Measurements from ENCODE around the gene SIK2. TPM values are rescaled to one million over a fixed set of nuclear protein-coding genes. Genes with fewer than 3 reads are reported as not detected.
A peak's percentile ranks its signal among the peaks of the same experiment; 100 is the strongest.

Gene SIK2
- total RNA-seq, 1 donor from 2014 or later, result 16.3 TPM

DNA sequence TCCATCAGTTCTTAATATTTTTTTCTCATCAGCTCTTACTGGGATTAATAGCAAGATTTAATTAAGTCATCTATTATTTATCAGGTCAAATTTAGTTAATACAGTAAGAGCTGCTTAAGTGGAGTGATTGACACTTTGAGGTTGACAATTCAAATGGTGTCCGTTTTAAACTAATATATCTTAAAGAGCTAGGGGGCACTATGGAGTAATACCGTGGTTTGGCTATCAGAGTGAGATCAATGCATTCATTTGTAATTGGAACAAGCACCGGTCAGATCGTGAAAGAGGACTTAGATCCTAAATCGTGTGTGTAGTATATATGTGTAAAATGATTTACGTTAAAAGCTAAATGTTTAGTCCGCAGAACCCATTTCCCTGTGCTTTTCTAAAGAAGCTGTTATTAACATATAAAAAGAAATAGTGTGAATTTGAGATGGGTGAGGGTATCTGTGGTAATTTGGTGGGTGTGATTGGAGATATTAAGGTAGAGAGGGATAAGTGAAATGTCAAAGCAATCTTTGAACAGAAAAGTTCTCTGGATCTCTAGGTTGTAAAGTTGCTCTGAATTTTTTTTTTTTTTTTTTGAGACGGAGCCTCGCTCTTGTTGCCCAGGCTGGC is 2.3 kb downstream of the SIK2 start:
- Mint-ChIP-seq H3K27me3 (ENCODE audit: insufficient read depth, low read depth) (no peaks in the 10 kb centered on the region), H3K36me3 (no peaks in the 10 kb centered on the region), H3K9me3 (no peaks in the 10 kb centered on the region), H3K4me1 (peaks cover 27% of the 10 kb centered on the region), H3K4me3 (peak overlapping the region; percentile 97), H3K27ac (no peak overlapping the region)
- H3F3A ChIP-seq (ENCODE audit: low read depth), result peaks cover 14% of the 10 kb centered on the region
- peaks cover 21% of the 10 kb centered on the region for H3K27me3 ChIP-seq
- H3K9ac ChIP-seq, result no peak overlapping the region
- peaks cover 12% of the 10 kb centered on the region for H3K4me1 ChIP-seq
- H3K9me3 ChIP-seq (ENCODE audit: low read depth), result no peaks in the 10 kb centered on the region
- peak overlapping the region; percentile 86 for H3K4me2 ChIP-seq
- H2AFZ ChIP-seq (replicated peaks), result no peak overlapping the region
- peaks cover 67% of the 10 kb centered on the region for H3K79me2 ChIP-seq (ENCODE audit: low read depth)
- H3K36me3 ChIP-seq, result no peaks in the 10 kb centered on the region
- H3K27ac ChIP-seq, result no peak overlapping the region
- H4K20me1 ChIP-seq (ENCODE audit: low read depth), result peaks cover 30% of the 10 kb centered on the region
- TF ChIP-seq CTCF (IDR thresholded peaks at IDR 0.05) (peak; percentile 78), EZH2 (IDR thresholded peaks at IDR 0.05) (no peak), EZH2phosphoT487 (IDR thresholded peaks at IDR 0.05) (no peak)
- DNase-seq (ENCODE audit: low spot score), result peak; percentile 79
- H3K4me3 ChIP-seq, result peak overlapping the region; percentile 83

DNA sequence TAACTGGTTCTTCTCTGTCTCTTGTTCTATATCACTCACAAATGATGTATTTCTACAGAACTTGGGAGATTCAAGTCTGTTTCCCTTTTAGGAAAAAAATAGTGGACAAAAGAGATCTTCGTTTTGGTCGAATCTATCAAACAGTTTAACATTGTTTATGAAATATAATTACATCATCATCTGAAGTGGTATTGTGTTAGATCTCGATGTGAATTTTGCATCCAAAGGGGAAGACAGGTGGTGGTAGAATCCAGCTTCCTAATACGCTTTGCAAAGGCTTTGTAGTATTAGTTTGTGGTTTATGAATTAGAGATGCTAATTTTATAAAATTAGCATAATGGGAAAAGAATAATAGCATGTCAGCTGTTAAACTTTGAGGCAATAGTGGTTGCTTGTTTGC is 3.4 kb downstream of the SIK2 start:
- no peaks in the 10 kb centered on the region for H3K27me3 Mint-ChIP-seq (ENCODE audit: insufficient read depth, low read depth)
- Histone ChIP-seq H2AFZ (replicated peaks) (no peak overlapping the region), H3K4me1 (peaks cover 12% of the 10 kb centered on the region), H3F3A (ENCODE audit: low read depth) (peaks cover 14% of the 10 kb centered on the region), H4K20me1 (ENCODE audit: low read depth) (peaks cover 30% of the 10 kb centered on the region), H3K79me2 (ENCODE audit: low read depth) (peaks cover 70% of the 10 kb centered on the region), H3K9me3 (ENCODE audit: low read depth) (no peaks in the 10 kb centered on the region), H3K27me3 (peaks cover 21% of the 10 kb centered on the region), H3K36me3 (no peaks in the 10 kb centered on the region), H3K4me3 (no peak overlapping the region), H3K4me2 (no peak overlapping the region), H3K9ac (no peak overlapping the region), H3K27ac (no peak overlapping the region)
- no peak overlapping the region for H3K27ac Mint-ChIP-seq
- H3K4me3 Mint-ChIP-seq, result no peak overlapping the region
- no peaks in the 10 kb centered on the region for H3K36me3 Mint-ChIP-seq
- no peaks in the 10 kb centered on the region for H3K9me3 Mint-ChIP-seq
- no peak for DNase-seq (ENCODE audit: low spot score)
- no peak for TF ChIP-seq CTCF (IDR thresholded peaks at IDR 0.05)
- TF ChIP-seq EZH2phosphoT487 (IDR thresholded peaks at IDR 0.05), result no peak
- TF ChIP-seq EZH2 (IDR thresholded peaks at IDR 0.05), result no peak
- peaks cover 27% of the 10 kb centered on the region for H3K4me1 Mint-ChIP-seq

DNA sequence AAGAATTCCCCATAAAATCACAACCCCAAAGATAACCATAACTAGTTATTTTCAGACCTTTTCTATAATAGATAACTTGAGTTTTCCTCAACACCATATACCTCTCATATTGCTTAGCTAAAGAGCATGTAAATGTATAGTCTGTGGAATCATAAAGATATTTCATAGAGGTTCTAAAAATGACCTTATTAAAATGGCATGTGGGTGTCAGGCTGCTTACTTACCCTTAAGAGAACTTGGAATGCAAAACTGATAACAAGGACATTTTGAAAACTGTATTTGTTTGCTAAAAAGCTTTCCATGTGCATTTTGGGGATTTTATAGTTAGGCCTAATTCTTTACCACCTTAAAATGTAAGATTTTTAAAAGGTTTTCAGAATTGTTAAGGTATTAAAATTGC is 4.7 kb downstream of the SIK2 start:
- Histone ChIP-seq H3K36me3 (no peaks in the 10 kb centered on the region), H3K79me2 (ENCODE audit: low read depth) (peaks cover 73% of the 10 kb centered on the region), H3K4me3 (no peak overlapping the region), H4K20me1 (ENCODE audit: low read depth) (peaks cover 30% of the 10 kb centered on the region), H3F3A (ENCODE audit: low read depth) (peaks cover 11% of the 10 kb centered on the region), H3K9ac (no peak overlapping the region), H3K9me3 (ENCODE audit: low read depth) (no peaks in the 10 kb centered on the region), H3K4me2 (no peak overlapping the region), H3K27me3 (peaks cover 9% of the 10 kb centered on the region), H3K27ac (no peak overlapping the region), H2AFZ (replicated peaks) (no peak overlapping the region), H3K4me1 (peaks cover 12% of the 10 kb centered on the region)
- Mint-ChIP-seq H3K9me3 (no peaks in the 10 kb centered on the region), H3K4me1 (peaks cover 20% of the 10 kb centered on the region), H3K27ac (no peak overlapping the region), H3K36me3 (no peaks in the 10 kb centered on the region), H3K4me3 (no peak overlapping the region), H3K27me3 (ENCODE audit: insufficient read depth, low read depth) (no peaks in the 10 kb centered on the region)
- no peak for DNase-seq (ENCODE audit: low spot score)
- no peak for TF ChIP-seq EZH2 (IDR thresholded peaks at IDR 0.05)

GRCh38 chr11:111607751-111608150 is 5.5 kb downstream of the SIK2 start:
- Histone ChIP-seq H3K79me2 (ENCODE audit: low read depth) (peaks cover 71% of the 10 kb centered on the region), H3K4me2 (no peak overlapping the region), H3K27me3 (peaks cover 9% of the 10 kb centered on the region), H4K20me1 (ENCODE audit: low read depth) (peaks cover 30% of the 10 kb centered on the region), H3K9ac (no peak overlapping the region), H3K9me3 (ENCODE audit: low read depth) (no peaks in the 10 kb centered on the region), H3K36me3 (no peaks in the 10 kb centered on the region), H3F3A (ENCODE audit: low read depth) (peaks cover 11% of the 10 kb centered on the region), H3K4me1 (peaks cover 12% of the 10 kb centered on the region), H3K4me3 (no peak overlapping the region), H3K27ac (no peak overlapping the region), H2AFZ (replicated peaks) (no peak overlapping the region)
- no peaks in the 10 kb centered on the region for H3K9me3 Mint-ChIP-seq
- DNase-seq (ENCODE audit: low spot score), result no peak
- no peaks in the 10 kb centered on the region for H3K36me3 Mint-ChIP-seq
- peaks cover 20% of the 10 kb centered on the region for H3K4me1 Mint-ChIP-seq
- no peak overlapping the region for H3K4me3 Mint-ChIP-seq
- no peaks in the 10 kb centered on the region for H3K27me3 Mint-ChIP-seq (ENCODE audit: insufficient read depth, low read depth)
- no peak overlapping the region for H3K27ac Mint-ChIP-seq
- no peak for TF ChIP-seq EZH2 (IDR thresholded peaks at IDR 0.05)
- TF ChIP-seq CTCF (IDR thresholded peaks at IDR 0.05), result no peak
- no peak for TF ChIP-seq EZH2phosphoT487 (IDR thresholded peaks at IDR 0.05)
